ENCODE results near the gene UPF2. TPM values are rescaled to one million over a fixed set of nuclear protein-coding genes. Genes with fewer than 3 reads are reported as not detected.

The UPF2 gene
- total and polyA plus RNA-seq, 2 of the 4 experiments (the other 2 are of a cell fraction), result 9.2 to 14.3 TPM

- Histone ChIP-seq H3K56ac (ENCODE audit: extremely low read depth, insufficient read depth, low read length) (no peak overlapping the region), H3K18ac (ENCODE audit: low read depth, low read length) (no peak overlapping the region), H3K4me3 (ENCODE audit: insufficient read depth, low read depth, low read length) (no peak overlapping the region), H4K20me1 (ENCODE audit: insufficient read depth, low read length) (no peaks in the 10 kb centered on the region), H3K23ac (ENCODE audit: low read depth, low read length) (no peak overlapping the region), H3K14ac (replicated peaks; ENCODE audit: low read depth, low read length) (no peak overlapping the region), H2BK20ac (ENCODE audit: low read depth, low read length) (no peak overlapping the region), H2BK15ac (ENCODE audit: low read depth, low read length) (no peak overlapping the region), H2AK9ac (replicated peaks; ENCODE audit: low read depth, low read length, poor library complexity) (no peak overlapping the region), H4K91ac (ENCODE audit: insufficient read depth, low read depth, low read length) (no peak overlapping the region), H3K9ac (ENCODE audit: low read depth, low read length) (no peak overlapping the region), H3K9me3 (ENCODE audit: control insufficient read depth, insufficient read depth, low read length) (no peaks in the 10 kb centered on the region), H3K4me2 (ENCODE audit: low read depth, low read length) (no peak overlapping the region), H3K9me1 (ENCODE audit: insufficient read depth, low read length) (peaks cover 4% of the 10 kb centered on the region; the same call in 1 of the 2 replicates), H3K79me1 (ENCODE audit: low read depth in 1 of 2, low read length in 2 of 2) (peaks cover 0 to 3% of the 10 kb centered on the region in 2 experiments; a peak in 1 of 4 replicates), H4K8ac (ENCODE audit: low read depth in 2 of 2, low read length in 2 of 2) (no peak overlapping the region), H3K4ac (ENCODE audit: low read depth, low read length) (no peak overlapping the region), H2BK5ac (ENCODE audit: low read depth, low read length, poor library complexity, severe bottlenecking) (no peak overlapping the region), H3K4me1 (ENCODE audit: control insufficient read depth, insufficient read depth, low read length) (no peaks in the 10 kb centered on the region), H2AK5ac (ENCODE audit: low read depth, low read length) (no peak overlapping the region), H4K5ac (ENCODE audit: low read depth, low read length) (no peak overlapping the region), H3K36me3 (ENCODE audit: control insufficient read depth, insufficient read depth, low read length) (peaks cover 47% of the 10 kb centered on the region), H2AFZ (replicated peaks; ENCODE audit: low read length, poor library complexity) (no peak overlapping the region), H3K27me3 (ENCODE audit: control insufficient read depth, insufficient read depth, low read length) (no peaks in the 10 kb centered on the region), H3K27ac (ENCODE audit: insufficient read depth, low read length) (no peak overlapping the region), H2BK120ac (ENCODE audit: low read depth, low read length) (no peak overlapping the region)
- CTCF ChIA-PET, result no interaction called here
- POLR2A ChIA-PET (ENCODE audit: unreplicated experiment), result no interaction called here
- no peak for ATAC-seq (ENCODE audit: low read depth)
- intact Hi-C loops (cut with micrococcal nuclease) (no loop called here), dilution Hi-C loops (cut with HindIII; ENCODE audit: low sequenced_read_pairs, unreplicated experiment) (no loop called here), in situ Hi-C loops (cut with MboI; ENCODE audit: low sequenced_read_pairs) (no loop called here)
- no peak for TF ChIP-seq MAFK (IDR thresholded peaks at IDR 0.05; ENCODE audit: low read depth, low read length)
- TF ChIP-seq NFE2L2 (IDR thresholded peaks at IDR 0.05; ENCODE audit: low read depth, low read length), result no peak
- TF ChIP-seq RCOR1 (IDR thresholded peaks at IDR 0.05; ENCODE audit: insufficient replicate concordance, low read length), result no peak
- no peak for TF ChIP-seq SMC3 (IDR thresholded peaks at IDR 0.05; ENCODE audit: low read depth, low read length)
- TF ChIP-seq MXI1 (IDR thresholded peaks at IDR 0.05; ENCODE audit: borderline replicate concordance, low read depth, low read length), result no peak
- no peak for TF ChIP-seq CTCF (conservative IDR thresholded peaks at IDR 0.05; ENCODE audit: low read depth, low read length)
- no peak for TF ChIP-seq RAD21 (IDR thresholded peaks at IDR 0.05; ENCODE audit: low read length)
- TF ChIP-seq BHLHE40 (IDR thresholded peaks at IDR 0.05; ENCODE audit: low read depth, low read length), result no peak
- TF ChIP-seq RFX5 (IDR thresholded peaks at IDR 0.05; ENCODE audit: low read depth, low read length), result no peak
- no peak for TF ChIP-seq CEBPB (IDR thresholded peaks at IDR 0.05; ENCODE audit: low read depth, low read length)
- TF ChIP-seq POLR2A (IDR thresholded peaks at IDR 0.05; ENCODE audit: low read depth, low read length), result no peak
- TF ChIP-seq USF2 (IDR thresholded peaks at IDR 0.05; ENCODE audit: low read depth, low read length), result no peak
- no peak for TF ChIP-seq FOS (IDR thresholded peaks at IDR 0.05; ENCODE audit: low read depth, low read length)
- DNase-seq, result no peak
- BruUV-seq (replicated peaks), result no TSS peak
- WGBS, 2 experiments (ENCODE audit: extremely low coverage in 2 of 2, insufficient read length in 1 of 2), result no CpG with 5 or more reads among the region's 8 CpGs
Observed at GRCh38 chr10:11930312-11930978, 112.2 kb downstream of the UPF2 start.
